ENCODE results near the gene CER1. TPM values are rescaled to one million over a fixed set of nuclear protein-coding genes. Genes with fewer than 3 reads are reported as not detected.

The CER1 gene
- total RNA-seq, 1 donor from 2014 or later, result not detected

Other genes starting within 250 kb of the CER1 start
- gene ZDHHC21, start 29.3 kb downstream of the CER1 start, total RNA-seq, result 11.6 and 21.3 TPM in 2 replicates
- 0.60 TPM in 1 of 2 replicates, not detected in the other for gene FREM1, start 187.7 kb upstream of the CER1 start, total RNA-seq

Measured in renal cortical epithelial cell (primary cell).